IMR-90 (cell line): ENCODE measurements around the gene CCL14. TPM values are rescaled to one million over a fixed set of nuclear protein-coding genes. Genes with fewer than 3 reads are reported as not detected.

ENCODE experiments used
- ATAC-seq: fragments of 200-7000 bp; cut with Tn5 transposase; 2 replicates; pipeline ENCODE4 v1.9.1; 2020; ENCODE audit warnings: low read depth, mild to moderate bottlenecking, moderate library complexity
- BruUV-seq: library from RNA; stranded (reverse); fragments of 400-500 nt; replicated peaks from 2 replicates; lab custom pipeline; 2021; lab: Mats Ljungman, UMichigan
- CTCF ChIA-PET: fragments of 300-600 bp; formaldehyde crosslinking; extraction: SDS; loops from one replicate; lab custom pipeline; 2021; ENCODE audit warnings: antibody characterized with exemption; lab: Yijun Ruan, JAX
- POLR2A ChIA-PET: fragments of 300-600 bp; sonication (Branson Sonifier 250); formaldehyde crosslinking; loops from one replicate; lab custom pipeline; 2022; ENCODE audit warnings: antibody characterized with exemption; ENCODE audit not compliant: unreplicated experiment; lab: Charles Lee
- DNase-seq: peaks from one replicate; pipeline ENCODE4 v3.0.0; 2013
- H2AFZ ChIP-seq: replicated peaks from 2 replicates; pipeline ENCODE3; 2013; ENCODE audit warnings: low read length, mild to moderate bottlenecking; ENCODE audit not compliant: poor library complexity
- H2AK5ac ChIP-seq: 2 replicates; pipeline ENCODE4 v1.6.1; 2013; ENCODE audit warnings: low read depth, low read length, inconsistent platforms
- H2AK9ac ChIP-seq: replicated peaks from 2 replicates; pipeline ENCODE3; 2013; ENCODE audit warnings: mild to moderate bottlenecking, low read depth, low read length, moderate library complexity; ENCODE audit not compliant: poor library complexity
- H2BK120ac ChIP-seq: 2 replicates; pipeline ENCODE4 v1.6.1; 2013; ENCODE audit warnings: low read depth, low read length, inconsistent platforms
- H2BK15ac ChIP-seq: 3 replicates; pipeline ENCODE4 v1.6.1; 2013; ENCODE audit warnings: low read depth, low read length, inconsistent platforms
- H2BK20ac ChIP-seq: 2 replicates; pipeline ENCODE4 v1.6.1; 2013; ENCODE audit warnings: low read depth, mild to moderate bottlenecking, inconsistent platforms, low read length, moderate library complexity
- H2BK5ac ChIP-seq: 2 replicates; pipeline ENCODE4 v1.6.1; 2013; ENCODE audit warnings: mild to moderate bottlenecking, low read depth, low read length, inconsistent platforms; ENCODE audit not compliant: poor library complexity, severe bottlenecking
- H3K14ac ChIP-seq: replicated peaks from 2 replicates; pipeline ENCODE4 v1.6.1; 2013; ENCODE audit warnings: low read depth, low read length, inconsistent platforms
- H3K18ac ChIP-seq: 2 replicates; pipeline ENCODE4 v1.6.1; 2013; ENCODE audit warnings: low read depth, low read length, control low read depth
- H3K23ac ChIP-seq: 2 replicates; pipeline ENCODE4 v1.6.1; 2013; ENCODE audit warnings: low read depth, low read length, inconsistent platforms
- H3K27ac ChIP-seq: 2 replicates; pipeline ENCODE4 v1.5.1; 2013; ENCODE audit warnings: mild to moderate bottlenecking, control low read depth, low read length; ENCODE audit not compliant: insufficient read depth
- H3K27me3 ChIP-seq: 2 replicates; pipeline ENCODE4 v1.6.1; 2013; ENCODE audit warnings: low read length; ENCODE audit not compliant: control insufficient read depth, insufficient read depth
- H3K36me3 ChIP-seq: 2 replicates; pipeline ENCODE4 v1.6.1; 2013; ENCODE audit warnings: low read length, mixed read lengths; ENCODE audit not compliant: control insufficient read depth, insufficient read depth
- H3K4ac ChIP-seq: 2 replicates; pipeline ENCODE4 v1.6.1; 2013; ENCODE audit warnings: low read depth, low read length, inconsistent platforms
- H3K4me1 ChIP-seq: 2 replicates; pipeline ENCODE4 v1.6.1; 2013; ENCODE audit warnings: low read length, mixed read lengths; ENCODE audit not compliant: control insufficient read depth, insufficient read depth
- H3K4me2 ChIP-seq: 2 replicates; pipeline ENCODE4 v1.6.1; 2013; ENCODE audit warnings: low read depth, mild to moderate bottlenecking, control low read depth, low read length, moderate library complexity
- H3K4me3 ChIP-seq: 2 replicates; pipeline ENCODE4 v1.5.1; 2013; ENCODE audit warnings: low read depth, mild to moderate bottlenecking, control low read depth, low read length, moderate library complexity; ENCODE audit not compliant: insufficient read depth
- H3K56ac ChIP-seq: 2 replicates; pipeline ENCODE4 v1.6.1; 2013; ENCODE audit warnings: low read length, inconsistent platforms; ENCODE audit not compliant: insufficient read depth; ENCODE audit errors: extremely low read depth
- H3K79me1 ChIP-seq, 2 experiments: 2 replicates each; pipeline ENCODE4 v1.6.1; 2013; ENCODE audit warnings: low read length in 2 of 2, inconsistent platforms in 1 of 2, low read depth in 1 of 2
- H3K9ac ChIP-seq: 2 replicates; pipeline ENCODE4 v1.6.1; 2013; ENCODE audit warnings: low read depth, low read length, control low read depth
- H3K9me1 ChIP-seq: 2 replicates; pipeline ENCODE4 v1.6.1; 2013; ENCODE audit warnings: low read length, inconsistent platforms; ENCODE audit not compliant: insufficient read depth
- H3K9me3 ChIP-seq: 2 replicates; pipeline ENCODE4 v1.6.1; 2013; ENCODE audit warnings: low read length; ENCODE audit not compliant: control insufficient read depth, insufficient read depth
- H4K20me1 ChIP-seq: 2 replicates; pipeline ENCODE4 v1.6.1; 2013; ENCODE audit warnings: low read length, inconsistent platforms; ENCODE audit not compliant: insufficient read depth
- H4K5ac ChIP-seq: 2 replicates; pipeline ENCODE4 v1.6.1; 2013; ENCODE audit warnings: mild to moderate bottlenecking, low read depth, low read length, control low read depth
- H4K8ac ChIP-seq, 2 experiments: 2 replicates each; pipeline ENCODE4 v1.6.1; 2013; ENCODE audit warnings: low read depth in 2 of 2, low read length in 2 of 2, control low read depth in 1 of 2, inconsistent platforms in 1 of 2
- H4K91ac ChIP-seq: 2 replicates; pipeline ENCODE4 v1.6.1; 2013; ENCODE audit warnings: low read depth, low read length, inconsistent platforms; ENCODE audit not compliant: insufficient read depth
- USF2 ChIP-seq: fragments of 150-350 bp; IDR thresholded peaks from 2 replicates; pipeline ENCODE4 v1.6.1; 2017; ENCODE audit warnings: mild to moderate bottlenecking, antibody characterized with exemption, low read length, low read depth
- WGBS, 2 experiments: methylation state at CpG; one replicate each; pipeline versions ENCODE4 v1.1.5 to v1.1.7; 2013; ENCODE audit warnings: missing lambda C conversion rate in 2 of 2; ENCODE audit not compliant: insufficient read length in 1 of 2; ENCODE audit errors: extremely low coverage in 2 of 2; 5-methylcytosine and 5-hydroxymethylcytosine counted together
- dilution Hi-C: fragments of 300-500 bp; cut with HindIII; formaldehyde crosslinking; loops from one replicate; pipeline ENCODE4 v1.14.3; 2018; ENCODE audit warnings: low sequenced_read_pairs; ENCODE audit not compliant: unreplicated experiment
- in situ Hi-C: fragments of 300-500 bp; cut with MboI; formaldehyde crosslinking; loops from 3 replicates; pipeline ENCODE4 v1.14.3; 2019; ENCODE audit warnings: low sequenced_read_pairs, inconsistent platforms, mixed read lengths
- intact Hi-C: fragments of 100-400 bp; cut with micrococcal nuclease; formaldehyde crosslinking; loops from 2 replicates; pipeline ENCODE4 v1.10.0; 2022
- polyA plus RNA-seq, 3 experiments: library from polyadenylated mRNA; depleted of rRNA; stranded (reverse); fragments of >200 nt; gene quantifications; 2 replicates each; pipeline ENCODE4 v1.2.3, GENCODE V29; 2012; ENCODE audit warnings: low replicate concordance in 1 of 3
- total RNA-seq: library from RNA; depleted of rRNA; stranded (reverse); fragments of >200 nt; gene quantifications from 2 replicates; pipeline ENCODE4 v1.2.3, GENCODE V29; 2012

CCL14 gene
- total and polyA plus RNA-seq, 2 of the 4 experiments (the other 2 are of a cell fraction) = not detected

- no peak overlapping the region for H2BK20ac ChIP-seq
- no peaks in the 10 kb centered on the region; the same call in 1 of the 2 replicates for H3K9me1 ChIP-seq
- no peak overlapping the region for H2BK15ac ChIP-seq
- H3K9me3 ChIP-seq = no peaks in the 10 kb centered on the region
- H2AK9ac ChIP-seq = no peak overlapping the region
- dilution Hi-C loops = no loop called here
- no peak overlapping the region for H2AK5ac ChIP-seq
- H2BK5ac ChIP-seq = no peak overlapping the region
- intact Hi-C loops = no loop called here
- no peak overlapping the region for H3K14ac ChIP-seq
- no peak overlapping the region for H3K18ac ChIP-seq
- no peak overlapping the region for H3K56ac ChIP-seq
- BruUV-seq = no TSS peak
- ChIA-PET POLR2A (no interaction called here), CTCF (interaction anchor here (0.7 to 0.9 kb wide), 2 partner anchors 28 to 94 kb away, joined by 3 read pairs; no protein-coding TSS in a partner anchor)
- no peak overlapping the region for H4K8ac ChIP-seq
- H2AFZ ChIP-seq = no peak overlapping the region
- no peak overlapping the region for H3K23ac ChIP-seq
- no CpG with 5 or more reads among the region's 3 CpGs for WGBS, 2 experiments
- no peak overlapping the region for H4K5ac ChIP-seq
- DNase-seq = no peak
- no peaks in the 10 kb centered on the region; the same call in 1 of the 2 replicates for H3K27me3 ChIP-seq
- H3K9ac ChIP-seq = no peak overlapping the region
- H2BK120ac ChIP-seq = no peak overlapping the region
- no peak for ATAC-seq
- no peak overlapping the region for H3K4ac ChIP-seq
- no peak overlapping the region for H3K4me3 ChIP-seq
- H3K27ac ChIP-seq = no peak overlapping the region
- in situ Hi-C loops = no loop called here
- no peaks in the 10 kb centered on the region for H3K79me1 ChIP-seq
- peaks cover 5% of the 10 kb centered on the region for H3K4me1 ChIP-seq
- no peak overlapping the region for H4K91ac ChIP-seq
- no peak overlapping the region for H3K4me2 ChIP-seq
- H4K20me1 ChIP-seq = no peaks in the 10 kb centered on the region
- TF ChIP-seq USF2 = no peak
- no peaks in the 10 kb centered on the region for H3K36me3 ChIP-seq
Measured at GRCh38 chr17:35978346-35978745, 8.2 kb downstream of the CCL14 start.
